H1 (cell line): ENCODE measurements around the gene MAPRE2.

Experiments used
- EP300 ChIP-seq, 2 experiments: IDR thresholded peaks; 1 replicate in 1 of 2; 2 replicates in 1 of 2; pipeline ENCODE4 v1.6.1; 2011 to 2012; ENCODE audit warnings: low read depth in 2 of 2, low read length in 2 of 2, mild to moderate bottlenecking in 2 of 2, borderline replicate concordance in 1 of 2, inconsistent platforms in 1 of 2, moderate library complexity in 1 of 2
- GABPA ChIP-seq: IDR thresholded peaks from 2 replicates; pipeline ENCODE4 v1.6.1; 2011; ENCODE audit warnings: mild to moderate bottlenecking, low read length, moderate library complexity, borderline replicate concordance; ENCODE audit not compliant: insufficient read depth
- MAX ChIP-seq: IDR thresholded peaks from 2 replicates; pipeline ENCODE4 v1.6.1; 2012; ENCODE audit warnings: inconsistent platforms
- NRF1 ChIP-seq: IDR thresholded peaks from 2 replicates; pipeline ENCODE4 v1.6.1; 2011; ENCODE audit warnings: mild to moderate bottlenecking, low read depth, low read length, improper control_type of control experiment
- PHF8 ChIP-seq: fragments of 200-600 bp; sonication (generic); conservative IDR thresholded peaks from 2 replicates; pipeline ENCODE4 v1.7.1; 2012; ENCODE audit warnings: low read depth, mild to moderate bottlenecking, inconsistent platforms, low read length, moderate library complexity
- POLR2A ChIP-seq, 2 experiments: IDR thresholded peaks; 1 replicate in 1 of 2; 2 replicates in 1 of 2; pipeline ENCODE4 v1.6.1; 2011; ENCODE audit warnings: low read depth in 2 of 2, low read length in 2 of 2, mild to moderate bottlenecking in 2 of 2; ENCODE audit errors: control extremely low read depth in 1 of 2
- RAD21 ChIP-seq, 2 experiments: IDR thresholded peaks in 1 of 2; conservative IDR thresholded peaks in 1 of 2; 2 replicates each; pipeline ENCODE4 v1.6.1; 2011; ENCODE audit warnings: low read depth in 2 of 2, low read length in 2 of 2, improper control_type of control experiment in 1 of 2, inconsistent platforms in 1 of 2, mild to moderate bottlenecking in 1 of 2, moderate library complexity in 1 of 2
- RFX5 ChIP-seq: IDR thresholded peaks from 2 replicates; pipeline ENCODE4 v1.6.1; 2011; ENCODE audit warnings: low read depth, low read length, improper control_type of control experiment, borderline replicate concordance
- SRF ChIP-seq: IDR thresholded peaks from 2 replicates; pipeline ENCODE4 v1.6.1; 2011; ENCODE audit warnings: mild to moderate bottlenecking, low read depth, low read length, moderate library complexity
- TAF1 ChIP-seq: IDR thresholded peaks from 2 replicates; pipeline ENCODE4 v1.6.1; 2011; ENCODE audit warnings: mild to moderate bottlenecking, low read depth, low read length
- TF ChIP-seq, protein P1 (sequence below), 3 experiments: IDR thresholded peaks; 1 replicate in 2 of 3; 2 replicates in 1 of 3; pipeline versions ENCODE4 v1.5.1 to v1.6.1; 2011; ENCODE audit warnings: low read length in 3 of 3, mild to moderate bottlenecking in 3 of 3, inconsistent platforms in 2 of 3, low read depth in 1 of 3, moderate library complexity in 1 of 3; ENCODE audit not compliant: insufficient read depth in 1 of 3; ENCODE audit errors: control extremely low read depth in 1 of 3
- TF ChIP-seq, protein P2 (sequence below): IDR thresholded peaks from 2 replicates; pipeline ENCODE4 v1.6.1; 2012; ENCODE audit warnings: inconsistent platforms

DNA sequence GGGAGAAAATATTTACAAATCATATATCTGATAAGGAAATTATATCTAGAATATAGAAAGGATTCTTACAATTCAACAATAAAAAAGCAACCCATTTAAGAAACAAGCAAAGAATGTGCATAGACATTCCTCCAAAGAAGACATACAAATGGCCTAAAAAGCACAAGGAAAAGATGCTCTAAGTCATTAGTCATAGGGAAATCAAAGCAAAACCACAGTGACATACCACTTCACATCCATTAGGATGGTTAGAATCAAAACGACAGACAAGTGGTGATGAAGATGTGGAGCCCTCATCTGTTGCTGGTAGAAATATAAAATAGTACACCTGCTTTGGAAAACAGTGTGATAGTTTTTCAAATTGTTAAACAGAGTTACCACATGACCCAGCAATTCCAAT is 48.2 kb downstream of the MAPRE2 start:
- TF ChIP-seq, protein P1, sequence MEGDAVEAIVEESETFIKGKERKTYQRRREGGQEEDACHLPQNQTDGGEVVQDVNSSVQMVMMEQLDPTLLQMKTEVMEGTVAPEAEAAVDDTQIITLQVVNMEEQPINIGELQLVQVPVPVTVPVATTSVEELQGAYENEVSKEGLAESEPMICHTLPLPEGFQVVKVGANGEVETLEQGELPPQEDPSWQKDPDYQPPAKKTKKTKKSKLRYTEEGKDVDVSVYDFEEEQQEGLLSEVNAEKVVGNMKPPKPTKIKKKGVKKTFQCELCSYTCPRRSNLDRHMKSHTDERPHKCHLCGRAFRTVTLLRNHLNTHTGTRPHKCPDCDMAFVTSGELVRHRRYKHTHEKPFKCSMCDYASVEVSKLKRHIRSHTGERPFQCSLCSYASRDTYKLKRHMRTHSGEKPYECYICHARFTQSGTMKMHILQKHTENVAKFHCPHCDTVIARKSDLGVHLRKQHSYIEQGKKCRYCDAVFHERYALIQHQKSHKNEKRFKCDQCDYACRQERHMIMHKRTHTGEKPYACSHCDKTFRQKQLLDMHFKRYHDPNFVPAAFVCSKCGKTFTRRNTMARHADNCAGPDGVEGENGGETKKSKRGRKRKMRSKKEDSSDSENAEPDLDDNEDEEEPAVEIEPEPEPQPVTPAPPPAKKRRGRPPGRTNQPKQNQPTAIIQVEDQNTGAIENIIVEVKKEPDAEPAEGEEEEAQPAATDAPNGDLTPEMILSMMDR (IDR thresholded peaks at IDR 0.05; ENCODE audit: control extremely low read depth in 1 of 3, insufficient read depth in 1 of 3, low read depth in 1 of 3, low read length in 3 of 3) = no peak
- TF ChIP-seq TAF1 = no peak
- TF ChIP-seq POLR2A (IDR thresholded peaks at IDR 0.05; ENCODE audit: control extremely low read depth in 1 of 2, low read depth in 2 of 2, low read length in 2 of 2) = no peak
- TF ChIP-seq PHF8 = no peak
- TF ChIP-seq SRF = no peak
- TF ChIP-seq, protein P2, sequence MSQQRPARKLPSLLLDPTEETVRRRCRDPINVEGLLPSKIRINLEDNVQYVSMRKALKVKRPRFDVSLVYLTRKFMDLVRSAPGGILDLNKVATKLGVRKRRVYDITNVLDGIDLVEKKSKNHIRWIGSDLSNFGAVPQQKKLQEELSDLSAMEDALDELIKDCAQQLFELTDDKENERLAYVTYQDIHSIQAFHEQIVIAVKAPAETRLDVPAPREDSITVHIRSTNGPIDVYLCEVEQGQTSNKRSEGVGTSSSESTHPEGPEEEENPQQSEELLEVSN = no peak
- no peak for TF ChIP-seq EP300 (IDR thresholded peaks at IDR 0.05; ENCODE audit: borderline replicate concordance in 1 of 2, low read depth in 2 of 2, low read length in 2 of 2)
- TF ChIP-seq MAX = no peak
- TF ChIP-seq RFX5 = no peak
- no peak for TF ChIP-seq GABPA
- no peak for TF ChIP-seq RAD21 (IDR thresholded peaks at IDR 0.05 in 1 of 2, conservative IDR thresholded peaks at IDR 0.05 in 1 of 2; ENCODE audit: low read depth in 2 of 2, low read length in 2 of 2)
- no peak for TF ChIP-seq NRF1
